Stimulated activated CD4-positive, alpha-beta T cell treated with anti-CD3 and anti-CD28 coated beads, TNF-alpha, amount 100 ng/mL, for 24 hours (primary cell): ENCODE measurements around the gene SORCS2.
A peak's percentile ranks its signal among the peaks of the same experiment; 100 is the strongest.

Experiments
- DNase-seq, 3 experiments: peaks; one replicate each; pipeline ENCODE4 v3.0.0-alpha.2; 2020; ENCODE audit warnings: low read depth in 3 of 3

The SORCS2 gene

GRCh38 chr4:7710126-7710525, 517.8 kb downstream of the SORCS2 start:
- no peak for DNase-seq

GRCh38 chr4:7710576-7711306, 518.4 kb downstream of the SORCS2 start:
- DNase-seq, result no peak

GRCh38 chr4:7711307-7711963, 519.1 kb downstream of the SORCS2 start:
- DNase-seq, result no peak

GRCh38 chr4:7712021-7712671, 519.8 kb downstream of the SORCS2 start:
- DNase-seq, result no peak

- DNase-seq, result no peak
Measured at GRCh38 chr4:7713757-7714156, 521.4 kb downstream of the SORCS2 start.

GRCh38 chr4:7714176-7714575, 521.8 kb downstream of the SORCS2 start:
- no peak for DNase-seq

- DNase-seq, result no peak
Measured at GRCh38 chr4:7714738-7715137, 522.4 kb downstream of the SORCS2 start.

GRCh38 chr4:7715271-7716009, 523.1 kb downstream of the SORCS2 start:
- no peak for DNase-seq

GRCh38 chr4:7716010-7716721, 523.8 kb downstream of the SORCS2 start:
- no peak for DNase-seq

GRCh38 chr4:7717161-7717560, 524.8 kb downstream of the SORCS2 start:
- DNase-seq, result no peak

- DNase-seq, result no peak
Measured at GRCh38 chr4:7717946-7718490, 525.7 kb downstream of the SORCS2 start.

GRCh38 chr4:7719354-7720174, 527.2 kb downstream of the SORCS2 start:
- DNase-seq, result peak; percentile 36 to 64 (median 41)

GRCh38 chr4:7721984-7722551, 529.7 kb downstream of the SORCS2 start:
- DNase-seq, result no peak

GRCh38 chr4:7722766-7723387, 530.5 kb downstream of the SORCS2 start:
- no peak for DNase-seq

GRCh38 chr4:7723625-7724024, 531.3 kb downstream of the SORCS2 start:
- no peak for DNase-seq

- no peak for DNase-seq
Measured at GRCh38 chr4:7725951-7726350, 533.6 kb downstream of the SORCS2 start.

- DNase-seq, result no peak
Measured at GRCh38 chr4:7726665-7727413, 534.5 kb downstream of the SORCS2 start.

GRCh38 chr4:7727749-7728148, 535.4 kb downstream of the SORCS2 start:
- DNase-seq, result no peak

- no peak for DNase-seq
Measured at GRCh38 chr4:7731437-7731836, 539.1 kb downstream of the SORCS2 start.
